ENCODE measurements around the gene HID1. TPM values are rescaled to one million over a fixed set of nuclear protein-coding genes. Genes with fewer than 3 reads are reported as not detected.

The HID1 gene
- total RNA-seq, 1 experiment from 2014 or later = 12.7 TPM

- H3K4me1 Mint-ChIP-seq = peaks cover 6 to 11% of the 10 kb centered on the region in 2 experiments
- H3K36me3 Mint-ChIP-seq (ENCODE audit: insufficient read depth in 1 of 3, low read depth in 3 of 3) = peaks cover 0 to 2% (median 0%) of the 10 kb centered on the region in 3 experiments; a peak in 2 of 7 replicates
- no peak overlapping the region for H3K23ac ChIP-seq (ENCODE audit: insufficient read length, low read depth, low read length)
- no peak overlapping the region; a peak in 1 of 5 replicates for H3K4me3 Mint-ChIP-seq
- H2AK5ac ChIP-seq (ENCODE audit: insufficient read length, low read length) = no peak overlapping the region
- H4K5ac ChIP-seq (ENCODE audit: insufficient read length, low read depth, low read length) = no peak overlapping the region
- H2AFZ ChIP-seq (ENCODE audit: low read length) = no peak overlapping the region
- no peak overlapping the region for H2BK120ac ChIP-seq (ENCODE audit: low read depth, low read length, poor library complexity, severe bottlenecking)
- TF ChIP-seq CTCF (conservative IDR thresholded peaks at IDR 0.05) = no peak
- H3K56ac ChIP-seq (ENCODE audit: insufficient read length, low read depth, low read length) = no peak overlapping the region
- no peaks in the 10 kb centered on the region for H3K23me2 ChIP-seq (ENCODE audit: insufficient read length, low read depth, low read length, poor library complexity, severe bottlenecking)
- no peak overlapping the region for H3T11ph ChIP-seq (ENCODE audit: low read length)
- H3K79me2 ChIP-seq (ENCODE audit: insufficient read depth, low read length) = no peaks in the 10 kb centered on the region
- H2BK5ac ChIP-seq (ENCODE audit: insufficient read length, low read length) = no peak overlapping the region
- H3K27ac Mint-ChIP-seq = no peak overlapping the region
- H3K4me1 ChIP-seq (ENCODE audit: insufficient read depth, low read length) = no peaks in the 10 kb centered on the region
- H3K14ac ChIP-seq (ENCODE audit: insufficient read depth, low read length) = no peak overlapping the region
- no peaks in the 10 kb centered on the region for H3K27me3 ChIP-seq (ENCODE audit: insufficient read depth, low read length)
- H3K27me3 Mint-ChIP-seq (ENCODE audit: low read depth) = peaks cover 30% of the 10 kb centered on the region
- no peaks in the 10 kb centered on the region for H3K9me3 ChIP-seq (ENCODE audit: control insufficient read depth, low read depth, low read length)
- H3K9ac ChIP-seq (ENCODE audit: extremely low read depth, insufficient read length, low read length) = no peak overlapping the region
- H2BK20ac ChIP-seq (ENCODE audit: low read depth, low read length, poor library complexity, severe bottlenecking) = no peak overlapping the region
- WGBS (ENCODE audit: extremely low coverage, insufficient read length, low lambda C conversion rate) = no CpG with 5 or more reads among the region's 18 CpGs
- H3K4me2 ChIP-seq (ENCODE audit: insufficient read depth, insufficient read length, low read length) = no peak overlapping the region
- H3K79me1 ChIP-seq (ENCODE audit: insufficient read depth, low read depth, low read length, poor library complexity, severe bottlenecking) = no peaks in the 10 kb centered on the region
- DNase-seq = peak; percentile 28
- no peak overlapping the region for H4K8ac ChIP-seq (replicated peaks; ENCODE audit: insufficient read length, low read depth, low read length)
- peaks cover 0 to 2% of the 10 kb centered on the region in 2 experiments; a peak in 1 of 5 replicates for H3K9me3 Mint-ChIP-seq
- peaks cover 3% of the 10 kb centered on the region for H4K20me1 ChIP-seq (ENCODE audit: control insufficient read depth, insufficient read depth, insufficient read length)
- H2BK15ac ChIP-seq (ENCODE audit: low read depth, low read length) = no peak overlapping the region
- H3K18ac ChIP-seq (ENCODE audit: insufficient read length, low read depth, low read length) = no peak overlapping the region
- H4K91ac ChIP-seq (ENCODE audit: insufficient read length, low read depth, low read length) = no peak overlapping the region
- no peak overlapping the region for H3K27ac ChIP-seq (ENCODE audit: insufficient read length, low read depth, low read length)
- H2BK12ac ChIP-seq (ENCODE audit: insufficient read length, low read depth, low read length) = no peak overlapping the region
- H3K4ac ChIP-seq (ENCODE audit: low read depth, low read length) = no peak overlapping the region
Observed at GRCh38 chr17:74962622-74963394, 9.8 kb downstream of the HID1 start.

Measured in H9 (cell line).